Stimulated activated CD8-positive, alpha-beta memory T cell treated with anti-CD3 and anti-CD28 coated beads, Interleukin-4, amount 100 ng/mL, for 1 hour (primary cell): ENCODE results near the gene SLC6A17.

Experiments
- DNase-seq, 2 donors: peaks; one replicate each; pipeline ENCODE4 v3.0.0-alpha.2; 2020; ENCODE audit warnings: low read depth in 2 of 2, low spot score in 1 of 2

Gene SLC6A17

DNA sequence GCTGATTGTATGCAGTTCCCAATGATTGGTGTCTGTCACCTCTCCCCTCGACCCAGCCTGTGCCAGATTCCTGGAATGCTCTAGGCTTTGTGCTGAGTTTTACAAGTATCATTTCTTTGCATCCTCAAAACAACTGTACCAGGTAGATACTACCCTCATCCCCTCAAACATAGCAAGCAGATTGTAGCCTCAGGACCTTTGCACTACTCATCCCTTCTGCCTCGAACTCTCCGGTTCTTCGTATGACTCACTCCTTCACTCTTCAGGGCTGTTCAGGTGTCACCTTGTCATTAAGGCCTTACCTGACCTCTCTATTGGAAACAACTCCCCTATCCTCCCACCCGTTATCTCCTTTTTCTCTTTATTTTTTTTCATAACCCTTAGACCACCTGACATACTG lies 67.8 kb downstream of the SLC6A17 start:
- no peak for DNase-seq

DNA sequence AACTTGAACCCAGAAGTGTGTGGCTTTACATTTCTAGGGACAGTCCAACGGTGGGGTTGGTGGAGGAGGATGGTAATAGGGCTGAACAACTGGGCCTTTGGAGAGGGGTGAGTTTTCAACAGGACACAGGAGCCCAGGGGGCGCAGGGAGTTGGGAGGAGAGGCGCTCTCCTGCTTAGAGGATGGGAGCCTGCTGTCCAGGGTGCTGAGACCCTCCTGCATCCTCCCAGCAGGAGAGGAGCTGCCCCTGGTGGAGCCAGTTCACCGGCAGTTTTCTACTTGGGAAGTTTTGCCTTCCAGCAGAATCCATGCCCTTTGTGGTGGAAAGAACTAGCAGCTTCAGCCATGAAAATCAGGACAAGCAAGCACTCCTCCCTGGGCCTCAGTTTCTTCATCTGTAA lies 68.4 kb downstream of the SLC6A17 start:
- DNase-seq = no peak

DNA sequence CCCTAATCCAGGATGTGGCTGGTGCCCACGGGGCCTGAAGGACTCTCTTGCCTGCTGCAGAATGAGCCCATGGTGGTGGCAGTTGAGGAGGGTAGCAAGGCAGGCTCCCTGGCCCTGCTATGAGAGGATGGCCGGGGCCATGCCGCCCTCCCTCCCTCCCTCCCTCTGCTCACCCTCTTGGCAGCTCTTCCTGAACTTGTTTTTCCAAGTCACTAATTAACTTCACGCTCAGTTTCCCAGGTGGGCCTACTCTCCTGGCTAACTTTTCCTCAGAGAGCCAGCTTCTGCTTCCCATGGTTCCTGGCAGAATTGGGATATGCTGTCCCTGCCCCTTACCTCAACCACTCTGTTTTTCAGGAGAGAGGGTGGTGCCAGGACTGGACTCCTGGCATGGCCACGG lies 70.0 kb downstream of the SLC6A17 start:
- no peak for DNase-seq

DNA sequence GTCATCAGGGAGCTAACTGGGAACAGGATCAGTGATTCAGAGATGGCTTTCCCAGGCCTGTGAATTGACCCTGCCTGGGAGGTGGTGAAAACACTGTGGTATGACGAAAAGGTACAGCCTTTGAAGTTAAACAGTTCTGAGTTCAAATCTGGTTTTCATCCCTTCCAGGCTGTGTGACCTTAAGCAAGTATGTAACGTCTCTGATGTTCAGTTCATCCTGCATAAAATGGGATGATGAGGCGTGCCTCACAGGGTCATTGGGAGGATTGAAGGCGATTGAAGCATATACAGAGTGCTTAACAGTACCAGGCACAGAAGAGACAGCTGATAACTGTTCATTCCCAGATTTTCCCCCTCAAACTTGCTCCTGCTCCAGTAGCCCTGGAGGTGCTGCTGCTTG lies 70.8 kb downstream of the SLC6A17 start:
- DNase-seq = no peak

DNA sequence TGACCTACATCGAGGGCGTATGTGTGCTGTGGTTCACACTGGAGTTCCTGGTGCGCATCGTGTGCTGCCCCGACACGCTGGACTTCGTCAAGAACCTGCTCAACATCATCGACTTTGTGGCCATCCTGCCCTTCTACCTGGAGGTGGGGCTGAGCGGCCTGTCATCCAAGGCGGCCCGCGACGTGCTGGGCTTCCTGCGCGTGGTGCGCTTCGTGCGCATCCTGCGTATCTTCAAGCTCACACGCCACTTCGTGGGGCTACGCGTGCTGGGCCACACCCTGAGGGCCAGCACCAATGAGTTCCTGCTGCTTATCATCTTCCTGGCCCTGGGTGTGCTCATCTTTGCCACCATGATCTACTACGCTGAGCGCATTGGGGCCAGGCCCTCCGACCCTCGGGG lies 72.8 kb downstream of the SLC6A17 start:
- DNase-seq = no peak

DNA sequence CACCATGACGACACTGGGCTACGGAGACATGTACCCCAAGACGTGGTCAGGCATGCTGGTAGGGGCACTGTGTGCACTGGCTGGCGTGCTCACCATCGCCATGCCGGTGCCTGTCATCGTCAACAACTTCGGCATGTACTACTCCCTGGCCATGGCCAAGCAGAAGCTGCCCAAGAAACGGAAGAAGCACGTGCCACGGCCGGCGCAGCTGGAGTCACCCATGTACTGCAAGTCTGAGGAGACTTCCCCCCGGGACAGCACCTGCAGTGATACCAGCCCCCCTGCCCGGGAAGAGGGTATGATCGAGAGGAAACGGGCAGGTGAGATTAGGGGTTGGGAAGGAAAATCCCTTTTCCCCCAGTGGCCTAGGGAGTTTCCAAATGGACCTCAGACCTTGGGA lies 73.3 kb downstream of the SLC6A17 start:
- no peak for DNase-seq

DNA sequence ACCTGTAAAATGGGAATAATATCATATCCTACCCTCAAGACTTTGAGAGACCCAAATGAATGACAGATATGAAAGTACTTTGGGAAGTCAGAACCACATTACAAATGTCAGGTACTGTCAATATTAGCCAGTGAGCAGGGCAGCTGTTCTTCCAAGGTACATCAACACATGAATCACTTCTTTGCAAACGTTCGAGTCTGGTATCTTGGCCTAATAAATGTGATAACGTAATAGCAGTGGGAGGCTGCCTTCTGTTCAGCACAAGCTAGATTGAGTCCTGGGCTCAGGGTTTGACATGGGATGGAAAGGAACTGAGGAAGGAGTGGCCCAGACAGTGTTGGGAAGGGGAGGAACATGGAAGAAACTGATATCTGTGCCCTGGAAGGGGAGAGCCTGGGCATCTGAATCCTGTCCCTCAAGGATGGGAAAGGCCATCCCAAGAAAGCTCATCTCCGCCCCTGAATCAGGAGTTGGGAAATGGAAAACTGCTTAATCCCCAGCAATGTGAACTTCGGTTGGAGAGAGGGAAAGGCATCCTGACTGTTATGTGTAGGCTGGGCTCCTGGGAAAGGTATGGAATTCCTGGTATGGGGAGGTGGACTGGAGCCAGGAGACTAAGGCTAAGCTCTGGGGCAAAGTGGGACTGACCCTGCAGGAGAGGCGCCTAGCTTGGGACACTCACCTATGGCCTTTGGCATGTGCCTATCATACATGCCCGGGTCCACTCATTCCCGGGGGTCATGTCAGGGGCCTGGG lies 74.1 kb downstream of the SLC6A17 start:
- DNase-seq = no peak

DNA sequence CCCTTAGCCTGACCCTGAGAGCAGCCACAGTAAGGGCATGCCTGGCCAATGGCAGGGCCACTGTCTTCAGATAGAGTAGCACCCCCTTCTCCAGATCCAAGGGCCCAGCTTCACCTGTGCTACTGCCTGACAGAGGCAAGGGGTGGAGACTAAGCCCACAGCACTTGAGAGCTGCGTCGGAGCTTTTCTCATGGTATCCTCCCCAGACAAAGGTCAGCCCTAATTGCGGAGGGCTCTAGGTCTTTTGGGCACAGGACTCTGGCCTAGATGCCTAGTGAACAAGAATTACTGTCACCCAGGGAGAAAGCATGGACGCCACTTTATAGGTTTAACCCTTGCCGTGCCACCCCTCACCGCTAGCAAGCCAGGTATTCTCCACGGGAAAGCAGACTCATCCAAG lies 74.9 kb downstream of the SLC6A17 start:
- DNase-seq = no peak

DNA sequence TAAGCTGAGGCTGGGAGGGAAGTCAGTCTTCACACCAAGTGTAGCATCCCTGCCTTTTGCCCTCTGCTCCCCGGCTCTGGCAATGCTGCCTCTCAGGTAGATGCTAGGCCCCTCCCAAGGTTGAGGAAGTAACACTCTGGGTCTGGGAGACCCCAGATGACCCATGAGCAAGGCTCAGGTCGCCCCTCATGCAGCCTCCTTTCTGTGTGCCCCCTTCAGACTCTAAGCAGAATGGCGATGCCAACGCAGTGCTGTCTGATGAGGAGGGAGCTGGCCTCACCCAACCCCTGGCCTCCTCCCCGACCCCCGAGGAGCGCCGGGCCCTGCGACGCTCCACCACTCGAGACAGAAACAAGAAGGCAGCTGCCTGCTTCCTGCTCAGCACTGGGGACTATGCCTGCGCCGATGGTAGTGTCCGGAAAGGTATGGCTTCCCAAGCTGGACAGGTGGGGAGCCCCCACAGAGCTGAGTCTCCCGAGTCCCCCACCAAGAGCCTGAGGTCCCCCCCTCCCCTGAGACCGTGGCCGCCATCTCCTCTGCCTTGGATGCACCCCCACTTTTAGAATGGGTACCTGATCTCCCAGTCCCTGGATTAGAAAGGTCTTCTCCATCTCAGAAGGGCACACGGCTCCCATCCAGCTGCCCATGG lies 75.6 kb downstream of the SLC6A17 start:
- no peak for DNase-seq

DNA sequence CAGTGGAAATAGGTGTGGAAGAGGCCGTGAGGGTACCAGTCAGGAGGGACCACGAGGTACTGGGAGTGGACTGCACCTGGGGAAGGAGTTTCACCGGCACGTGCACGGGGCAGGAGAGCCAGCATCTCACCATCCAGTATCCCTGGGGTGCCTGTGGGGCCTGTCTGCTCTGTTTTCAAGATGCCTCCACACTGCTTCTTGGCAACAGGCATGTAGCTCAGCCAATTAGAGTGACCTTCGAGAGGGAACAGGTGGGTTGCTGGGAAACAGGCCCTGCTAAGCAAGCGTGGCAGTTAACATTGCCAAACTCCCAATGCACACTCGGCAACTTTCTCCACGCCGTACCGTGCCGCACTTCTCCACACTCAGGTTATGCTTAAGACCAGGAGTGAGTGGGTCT lies 77.5 kb downstream of the SLC6A17 start:
- no peak for DNase-seq

DNA sequence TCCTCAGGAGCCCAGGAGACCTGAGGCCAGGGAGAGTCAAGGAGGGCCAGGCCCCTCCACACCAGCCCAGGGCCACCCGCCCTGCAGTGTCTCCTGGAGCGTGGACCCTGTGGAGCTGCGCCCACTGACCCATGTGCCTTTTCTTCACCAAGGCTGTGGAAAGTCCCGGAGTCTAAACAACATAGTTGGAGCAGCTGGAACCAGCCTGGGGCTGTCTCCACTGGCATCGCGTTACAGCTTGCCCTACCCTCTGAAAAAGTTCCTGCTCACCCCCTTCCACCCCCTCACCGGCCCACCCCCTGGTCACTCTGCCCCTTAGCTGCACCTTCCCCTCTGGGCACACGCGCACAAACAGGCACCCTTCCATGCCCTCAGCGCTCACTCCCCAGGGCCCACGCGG lies 78.1 kb downstream of the SLC6A17 start:
- DNase-seq = no peak

DNA sequence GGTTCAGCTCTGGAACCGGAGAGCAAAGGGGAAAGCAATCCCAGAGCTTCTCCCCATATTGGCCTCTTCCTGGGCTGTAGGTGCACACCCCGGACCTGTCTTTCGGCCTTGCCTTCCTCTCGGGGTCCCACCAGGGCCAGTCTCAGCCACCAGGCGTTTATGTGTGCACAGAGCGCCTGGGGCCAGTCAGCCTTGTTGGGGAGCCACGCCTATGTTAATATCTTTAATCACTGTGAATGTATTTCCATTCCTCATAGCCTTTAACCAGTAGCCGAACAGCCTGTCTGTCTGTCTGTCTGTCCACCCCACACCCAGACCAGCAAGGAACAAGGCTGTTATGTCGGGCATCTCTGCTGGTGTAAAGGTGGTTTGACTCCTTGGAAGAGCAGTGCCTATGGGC lies 78.6 kb downstream of the SLC6A17 start:
- no peak for DNase-seq

DNA sequence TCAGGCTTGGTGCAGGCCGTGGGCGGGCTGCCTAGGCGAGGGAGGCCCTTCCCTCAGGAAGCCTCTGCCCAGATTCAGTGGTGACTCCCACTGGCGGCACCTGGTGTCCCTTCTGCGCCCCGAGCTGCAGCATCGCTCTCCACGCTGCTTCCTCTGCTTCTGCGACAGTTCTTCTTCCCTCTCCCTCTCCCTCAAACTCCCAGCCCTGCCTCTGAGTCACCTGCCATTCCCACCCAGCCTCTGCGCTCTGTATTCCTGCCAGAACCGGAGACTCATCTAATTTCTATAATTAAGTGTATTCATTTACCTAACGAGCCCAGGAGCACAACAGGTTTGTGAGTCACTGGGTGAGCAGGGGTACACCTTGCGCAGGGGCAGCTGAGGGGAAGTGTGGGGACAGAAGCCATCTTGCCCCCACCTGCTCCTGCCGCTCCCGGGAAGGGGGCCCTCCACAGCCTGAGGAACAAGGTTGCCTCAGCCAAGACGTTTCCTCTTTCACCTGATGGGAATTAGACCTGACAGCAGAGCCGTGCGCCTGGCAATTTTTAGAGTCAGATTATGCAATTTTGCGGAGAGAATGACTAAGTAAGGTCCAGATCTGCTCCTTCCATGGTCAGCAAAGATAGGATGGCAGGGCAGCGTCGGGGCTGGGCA lies 79.2 kb downstream of the SLC6A17 start:
- DNase-seq = no peak

DNA sequence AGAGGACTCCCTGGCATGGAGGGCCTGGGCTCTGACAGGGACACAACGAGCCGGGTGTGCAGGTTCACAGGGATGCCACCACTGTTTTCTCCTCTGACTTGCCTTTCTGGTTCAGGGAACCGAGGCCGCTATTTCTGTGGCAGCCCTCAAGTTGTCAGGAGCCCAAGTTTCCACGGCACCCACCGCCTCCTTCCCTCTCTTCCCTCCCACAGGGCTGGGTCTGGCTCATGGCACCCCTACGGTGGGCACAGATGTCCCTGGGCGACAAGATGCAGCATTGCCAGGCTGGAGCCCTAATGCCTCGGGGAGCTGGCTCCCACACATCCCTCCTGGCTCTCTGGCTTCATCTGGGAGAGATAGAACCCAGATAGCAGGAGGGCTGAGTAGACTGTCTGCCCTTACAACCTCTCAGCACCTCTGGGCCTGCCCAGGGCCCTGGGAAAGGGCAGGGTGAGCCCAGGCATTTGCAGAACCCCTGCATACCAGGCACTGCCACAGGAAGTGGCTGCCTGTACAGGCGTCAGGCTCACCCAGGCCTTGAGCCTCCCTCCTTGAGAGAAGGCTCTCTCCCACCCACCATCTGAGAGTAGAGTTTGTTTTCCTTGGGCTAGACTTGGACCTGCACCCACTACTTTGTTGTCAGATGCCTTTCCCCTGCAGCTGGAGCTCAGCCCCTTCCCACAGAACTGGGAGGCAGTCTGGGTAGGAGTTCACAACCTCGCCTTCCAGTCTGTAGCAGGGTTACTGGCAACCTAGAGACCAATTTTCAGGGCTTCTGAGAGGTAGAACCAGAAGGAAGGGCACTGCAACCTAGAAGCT lies 80.3 kb downstream of the SLC6A17 start:
- no peak for DNase-seq

DNA sequence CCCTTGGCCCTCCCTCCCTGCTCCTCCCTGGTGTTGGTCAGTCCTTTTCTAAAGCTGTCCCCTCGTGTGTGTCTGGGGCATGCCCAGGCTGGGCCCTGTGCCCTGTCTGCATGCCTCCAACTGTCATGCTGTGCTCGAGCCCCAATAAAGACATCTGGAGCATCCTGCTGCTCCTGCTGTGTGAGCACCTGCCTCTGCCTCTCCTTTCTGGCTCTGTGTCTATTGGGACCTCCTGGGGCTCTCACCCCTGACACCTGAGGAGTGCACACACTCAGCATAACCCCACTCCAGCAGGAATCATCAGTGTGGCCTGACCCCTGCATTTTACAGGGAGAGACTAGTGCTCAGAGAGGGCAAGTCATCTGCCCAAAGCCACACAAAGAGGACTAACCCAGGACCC lies 83.6 kb downstream of the SLC6A17 start:
- no peak for DNase-seq

DNA sequence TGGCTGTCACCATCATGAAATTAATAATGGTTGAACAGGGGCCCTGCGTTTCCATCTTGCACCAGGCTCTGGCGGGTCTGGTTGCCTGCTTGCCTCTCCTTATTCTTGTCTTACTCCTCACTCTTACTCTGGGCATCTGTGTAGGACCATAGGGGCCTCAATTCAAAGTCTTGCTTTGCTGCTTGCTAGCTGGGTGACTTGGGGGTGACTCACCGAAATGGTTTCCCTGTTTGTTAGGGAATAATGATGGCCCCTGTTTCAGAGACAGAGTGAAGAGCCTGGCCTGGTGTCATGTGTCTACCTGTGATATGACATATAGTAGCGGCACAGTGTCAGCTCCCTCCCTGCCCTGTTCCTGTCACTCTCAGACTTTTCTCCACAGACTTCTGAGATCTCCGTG lies 84.4 kb downstream of the SLC6A17 start:
- DNase-seq = no peak

DNA sequence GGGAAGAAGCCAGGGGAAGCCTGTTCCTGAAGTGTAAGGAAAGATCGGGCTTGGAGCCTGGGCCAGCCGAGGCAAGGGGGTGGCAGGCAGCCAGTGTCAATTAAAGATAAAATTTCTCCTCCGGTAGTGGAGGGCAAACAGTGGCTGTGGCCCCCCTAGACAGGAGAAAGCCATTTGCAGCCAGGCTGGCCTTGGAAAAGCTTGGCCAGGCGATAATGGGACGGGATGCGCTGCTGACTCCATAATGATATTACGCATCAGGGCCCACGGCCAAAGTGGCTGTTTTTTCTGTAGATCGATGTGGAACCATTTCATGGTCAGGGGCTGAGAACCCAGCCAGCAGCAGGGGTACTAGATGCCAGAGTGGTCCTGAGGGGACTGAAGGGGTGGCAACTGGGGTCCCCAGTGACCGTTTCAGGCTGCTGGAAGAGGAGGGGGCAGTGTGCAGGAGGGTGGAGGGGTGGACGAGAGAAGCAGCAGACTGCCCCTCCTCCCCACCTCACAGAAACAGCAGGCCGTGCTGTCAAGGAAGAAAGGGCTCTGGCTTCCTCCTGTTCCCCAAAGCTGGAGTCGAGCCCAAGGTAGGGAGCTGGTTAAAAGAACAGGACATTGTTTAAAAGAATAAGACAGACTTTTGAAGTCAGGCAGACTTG lies 85.0 kb downstream of the SLC6A17 start:
- DNase-seq = no peak

DNA sequence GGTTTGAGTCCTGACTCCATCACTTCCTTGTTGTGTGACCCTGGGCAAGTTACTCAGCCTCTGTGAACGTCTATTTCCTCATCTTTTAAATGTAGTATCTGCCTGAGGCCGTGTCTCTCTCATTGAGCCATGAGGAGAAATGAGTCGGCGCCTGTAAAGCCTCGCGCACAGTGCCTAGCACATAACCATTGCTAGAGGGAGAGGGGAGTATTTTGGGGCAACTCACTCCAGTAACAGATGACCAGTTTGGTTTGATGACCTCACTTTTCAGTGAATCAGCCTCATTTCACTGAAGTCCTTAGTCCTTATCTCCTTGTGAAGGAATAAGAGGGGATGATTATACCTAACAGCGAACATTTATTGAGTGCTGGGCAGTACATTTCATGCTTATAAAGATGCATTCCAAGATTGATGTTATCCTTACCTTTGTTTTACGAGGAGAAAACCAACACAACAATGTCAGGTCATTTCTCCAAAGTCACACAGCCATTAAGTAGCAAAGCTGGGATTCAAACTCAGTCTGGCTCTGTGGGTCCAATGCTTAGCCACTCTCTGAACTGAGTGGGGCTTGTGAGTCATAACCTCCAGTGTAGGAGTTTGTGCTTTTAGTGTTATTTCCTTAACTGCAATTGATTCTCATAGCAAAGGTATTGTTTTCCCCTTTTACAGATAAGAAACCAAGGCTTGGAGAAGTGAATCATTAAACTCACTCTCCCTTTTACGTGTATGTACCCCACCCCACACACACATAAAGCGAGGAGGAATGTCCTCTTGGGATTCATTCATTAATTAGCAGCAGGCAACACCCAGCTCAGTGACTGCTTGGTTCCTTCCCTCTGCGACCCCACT lies 85.8 kb downstream of the SLC6A17 start:
- no peak for DNase-seq

DNA sequence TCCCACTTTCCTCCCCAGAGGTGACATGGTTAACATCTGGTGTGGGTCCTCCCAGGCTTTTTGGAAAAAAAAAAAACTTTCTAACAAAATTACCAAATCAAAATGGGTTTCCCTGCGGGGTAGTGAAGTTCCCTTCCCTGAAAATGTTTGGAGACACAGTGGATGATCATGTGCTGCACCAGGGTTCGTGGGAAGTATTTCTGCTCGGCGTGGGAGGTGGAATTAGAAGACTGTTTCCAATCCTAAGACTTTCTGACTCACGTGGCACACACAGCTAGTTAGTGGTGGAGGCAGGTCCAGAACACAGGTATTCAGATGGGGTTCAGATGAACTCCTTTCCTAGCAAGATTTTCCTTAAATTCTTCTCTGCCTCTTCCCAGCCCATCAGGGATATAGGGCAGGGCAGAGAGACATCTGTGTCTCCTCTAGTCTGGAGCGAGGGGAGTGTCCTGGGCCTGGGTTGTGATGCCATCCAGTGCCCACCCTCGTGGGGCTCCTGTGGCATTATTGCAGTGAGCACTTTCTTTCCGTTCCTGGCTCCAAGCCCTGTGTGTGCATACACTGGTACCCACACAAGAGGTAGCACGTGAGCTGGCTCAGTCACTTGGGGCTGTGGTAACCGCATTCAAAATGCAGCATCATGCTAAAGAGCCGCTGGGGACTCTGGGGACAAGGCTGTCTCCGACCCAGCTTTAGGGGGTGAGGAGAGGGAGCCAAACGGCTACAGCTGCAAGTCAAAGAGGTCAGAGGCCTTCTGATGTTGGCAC lies 87.3 kb downstream of the SLC6A17 start:
- no peak for DNase-seq
